TTC549 (cell line): ENCODE results near the gene SLC25A26.

Experiments
- FAIRE-seq: peaks from 2 replicates; lab custom pipeline; 2012; peaks lifted over from hg19 to GRCh38; lab: Jason Lieb, UNC

Gene SLC25A26

GRCh38 chr3:66376568-66376967 lies 155.8 kb downstream of the SLC25A26 start:
- no peak for FAIRE-seq

GRCh38 chr3:66377800-66378199 lies 157.0 kb downstream of the SLC25A26 start:
- FAIRE-seq: no peak

GRCh38 chr3:66378256-66378655 lies 157.5 kb downstream of the SLC25A26 start:
- no peak for FAIRE-seq

- FAIRE-seq: no peak
Observed at GRCh38 chr3:66379565-66379964, 158.8 kb downstream of the SLC25A26 start.

GRCh38 chr3:66380200-66380932 lies 159.6 kb downstream of the SLC25A26 start:
- no peak for FAIRE-seq

GRCh38 chr3:66381626-66382025 lies 160.8 kb downstream of the SLC25A26 start:
- FAIRE-seq: no peak

- no peak for FAIRE-seq
Observed at GRCh38 chr3:66382142-66382541, 161.3 kb downstream of the SLC25A26 start.

GRCh38 chr3:66383023-66383422 lies 162.2 kb downstream of the SLC25A26 start:
- FAIRE-seq: no peak

- no peak for FAIRE-seq
Observed at GRCh38 chr3:66383998-66384745, 163.4 kb downstream of the SLC25A26 start.

GRCh38 chr3:66385066-66385465 lies 164.3 kb downstream of the SLC25A26 start:
- FAIRE-seq: no peak

- FAIRE-seq: no peak
Observed at GRCh38 chr3:66386011-66386924, 165.5 kb downstream of the SLC25A26 start.

GRCh38 chr3:66386925-66387650 lies 166.3 kb downstream of the SLC25A26 start:
- no peak for FAIRE-seq

GRCh38 chr3:66390013-66390412 lies 169.2 kb downstream of the SLC25A26 start:
- FAIRE-seq: no peak

GRCh38 chr3:66392512-66392911 lies 171.7 kb downstream of the SLC25A26 start:
- no peak for FAIRE-seq

GRCh38 chr3:66392966-66393332 lies 172.1 kb downstream of the SLC25A26 start:
- no peak for FAIRE-seq

GRCh38 chr3:66393333-66394005 lies 172.7 kb downstream of the SLC25A26 start:
- no peak for FAIRE-seq

GRCh38 chr3:66394019-66394752 lies 173.4 kb downstream of the SLC25A26 start:
- FAIRE-seq: no peak

GRCh38 chr3:66394753-66395249 lies 174.0 kb downstream of the SLC25A26 start:
- FAIRE-seq: no peak

- no peak for FAIRE-seq
Observed at GRCh38 chr3:66395635-66396034, 174.8 kb downstream of the SLC25A26 start.

GRCh38 chr3:66396161-66396760 lies 175.5 kb downstream of the SLC25A26 start:
- FAIRE-seq: no peak
